GM23248 (cell line): ENCODE results near the gene C16orf89.

Source experiments
- EZH2 ChIP-seq: fragments of 200-600 bp; sonication (generic); IDR thresholded peaks from 2 replicates; pipeline ENCODE4 v1.6.1; 2018; ENCODE audit warnings: antibody characterized with exemption, mild to moderate bottlenecking; ENCODE audit not compliant: insufficient read depth, poor library complexity, severe bottlenecking
- EZH2phosphoT487 ChIP-seq: fragments of 200-600 bp; sonication (generic); IDR thresholded peaks from 2 replicates; pipeline ENCODE4 v1.6.1; 2018; ENCODE audit warnings: antibody characterized with exemption, moderate library complexity, mild to moderate bottlenecking, low read depth; ENCODE audit not compliant: insufficient read depth

DNA sequence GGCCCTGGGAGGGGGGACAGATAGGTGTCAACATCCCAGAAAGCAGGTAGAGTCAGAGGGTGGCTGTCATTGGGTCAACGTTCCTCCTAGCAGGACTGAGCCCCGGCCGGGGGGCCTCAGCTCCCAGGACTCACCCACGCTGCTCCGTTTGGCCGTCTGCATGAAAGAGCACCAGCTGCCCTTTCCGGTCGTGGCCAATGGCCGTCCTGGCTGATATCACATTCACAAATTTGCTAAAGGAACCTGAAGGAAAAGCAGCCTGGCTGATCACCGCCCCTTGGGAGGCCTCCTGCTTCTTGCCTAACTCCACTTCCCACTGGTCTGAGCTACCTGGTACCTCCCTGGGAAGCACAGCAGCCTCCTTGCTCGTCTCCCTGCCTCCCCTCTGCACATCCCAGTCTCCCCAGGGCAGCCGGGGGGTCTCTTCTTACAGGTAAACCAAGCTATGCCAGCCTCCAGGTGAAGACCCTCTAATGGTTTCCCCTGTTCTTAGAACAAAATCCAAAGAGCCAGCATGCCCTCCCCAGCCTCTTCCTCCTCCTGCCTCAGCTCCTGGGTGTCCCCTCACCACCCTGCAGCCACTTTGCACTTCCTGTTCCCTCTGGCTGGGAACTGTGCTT, 35.4 kb downstream of the C16orf89 start:
- TF ChIP-seq EZH2phosphoT487 (no peak), EZH2 (no peak)
